ENCODE results near the gene ECT2.
"Not testable (repeated sequence)": the region's sequence is repeated elsewhere in the genome, so short reads cannot be mapped to it uniquely, and the experiment has no call there.

Gene ECT2

GRCh38 chr3:172815857-172816256, 65.3 kb downstream of the ECT2 start:
- Mint-ChIP-seq H3K9me3 (no peaks in the 10 kb centered on the region), H3K36me3 (ENCODE audit: low read depth) (peaks cover 7% of the 10 kb centered on the region), H3K4me3 (no peak overlapping the region), H3K4me1 (ENCODE audit: low read depth) (no peaks in the 10 kb centered on the region), H3K27me3 (no peaks in the 10 kb centered on the region), H3K27ac (no peak overlapping the region)

DNA sequence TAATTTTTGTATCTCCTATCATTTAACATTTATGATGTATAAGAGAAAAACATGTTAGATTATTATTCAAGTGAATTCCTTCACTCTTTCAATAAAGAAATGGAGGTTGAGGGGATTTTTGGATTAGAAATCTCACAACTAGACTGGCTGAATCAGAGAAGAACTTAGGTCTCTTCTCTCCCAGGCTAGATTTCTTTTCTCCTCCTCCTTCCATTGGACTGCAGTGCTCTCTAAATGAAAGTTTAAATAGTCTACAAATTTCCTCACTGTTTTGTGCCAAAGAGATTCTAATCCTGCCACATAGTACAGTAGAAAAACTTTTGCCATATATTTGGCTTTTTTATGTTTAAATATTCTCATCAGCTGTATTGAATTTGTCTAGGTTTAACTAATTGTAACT, 65.8 kb downstream of the ECT2 start:
- Mint-ChIP-seq H3K9me3 (no peaks in the 10 kb centered on the region), H3K36me3 (ENCODE audit: low read depth) (peaks cover 8% of the 10 kb centered on the region), H3K4me1 (ENCODE audit: low read depth) (no peaks in the 10 kb centered on the region), H3K27ac (no peak overlapping the region), H3K27me3 (no peaks in the 10 kb centered on the region), H3K4me3 (no peak overlapping the region)

DNA sequence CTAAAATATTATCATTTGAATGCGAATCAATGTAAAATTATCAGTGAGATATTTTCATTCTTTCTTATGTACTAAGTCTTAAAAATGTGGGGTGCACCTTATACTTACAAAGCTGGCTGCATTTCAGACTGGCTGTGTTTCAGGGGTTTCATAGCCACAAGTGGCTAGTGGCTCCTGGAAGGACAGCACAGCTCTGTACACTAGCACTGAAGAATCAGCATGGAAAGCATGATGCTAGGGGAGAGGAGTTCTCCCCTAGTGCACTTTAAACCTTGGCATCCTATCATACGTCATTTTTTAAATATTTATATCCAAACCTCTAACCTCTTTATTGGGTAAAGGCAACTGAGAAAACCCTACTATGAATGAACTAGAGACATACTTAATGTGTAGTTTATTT, 66.4 kb downstream of the ECT2 start:
- Mint-ChIP-seq H3K27ac (no peak overlapping the region), H3K4me3 (no peak overlapping the region), H3K4me1 (ENCODE audit: low read depth) (no peaks in the 10 kb centered on the region), H3K27me3 (no peaks in the 10 kb centered on the region), H3K9me3 (no peaks in the 10 kb centered on the region), H3K36me3 (ENCODE audit: low read depth) (peaks cover 8% of the 10 kb centered on the region)

DNA sequence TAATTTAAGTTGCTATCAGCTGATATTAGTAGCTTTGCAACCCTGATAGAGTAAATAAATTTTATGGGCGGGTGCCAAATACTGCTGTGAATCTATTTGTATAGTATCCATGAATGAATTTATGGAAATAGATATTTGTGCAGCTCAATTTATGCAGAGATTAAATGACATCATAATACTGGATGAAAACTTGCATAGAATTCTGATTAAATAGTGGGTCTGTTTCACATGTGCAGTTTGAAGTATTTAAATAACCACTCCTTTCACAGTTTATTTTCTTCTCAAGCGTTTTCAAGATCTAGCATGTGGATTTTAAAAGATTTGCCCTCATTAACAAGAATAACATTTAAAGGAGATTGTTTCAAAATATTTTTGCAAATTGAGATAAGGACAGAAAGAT, 70.0 kb downstream of the ECT2 start:
- Mint-ChIP-seq H3K27me3 (no peaks in the 10 kb centered on the region), H3K27ac (no peak overlapping the region), H3K4me3 (no peak overlapping the region), H3K36me3 (ENCODE audit: low read depth) (peaks cover 19% of the 10 kb centered on the region), H3K9me3 (peaks cover 4% of the 10 kb centered on the region), H3K4me1 (ENCODE audit: low read depth) (no peaks in the 10 kb centered on the region)

- Mint-ChIP-seq H3K27ac (no peak overlapping the region), H3K36me3 (ENCODE audit: low read depth) (peaks cover 17% of the 10 kb centered on the region), H3K4me1 (ENCODE audit: low read depth) (no peaks in the 10 kb centered on the region), H3K4me3 (no peak overlapping the region), H3K9me3 (peaks cover 18% of the 10 kb centered on the region), H3K27me3 (no peaks in the 10 kb centered on the region)
Observed at GRCh38 chr3:172824229-172824628, 73.7 kb downstream of the ECT2 start.

DNA sequence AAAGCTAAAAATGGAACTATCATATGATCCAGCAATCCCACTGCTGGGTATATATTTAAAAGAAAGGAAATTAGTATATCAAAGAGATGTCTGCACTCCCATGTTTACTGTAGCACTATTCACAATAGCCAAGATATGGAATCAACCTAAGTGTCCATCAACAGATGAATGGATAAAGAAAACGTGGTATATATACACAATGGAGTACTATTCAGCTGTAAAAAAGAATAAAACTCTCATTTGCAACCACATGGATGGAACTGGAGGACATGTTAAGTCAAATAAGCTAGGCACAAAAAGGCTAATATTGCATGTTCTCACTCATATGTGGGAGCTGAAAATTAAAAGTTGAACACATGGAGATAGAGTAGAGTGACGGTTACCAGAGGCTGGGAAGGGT, 76.7 kb downstream of the ECT2 start:
- not testable (repeated sequence) for H3K4me1 Mint-ChIP-seq (ENCODE audit: low read depth); H3K27me3 Mint-ChIP-seq; H3K27ac Mint-ChIP-seq; H3K4me3 Mint-ChIP-seq
- Mint-ChIP-seq H3K36me3 (ENCODE audit: low read depth) (peaks cover 12% of the 10 kb centered on the region), H3K9me3 (peaks cover 18% of the 10 kb centered on the region)

- Mint-ChIP-seq H3K27me3 (peaks cover 8% of the 10 kb centered on the region), H3K27ac (no peak overlapping the region), H3K9me3 (no peaks in the 10 kb centered on the region), H3K36me3 (ENCODE audit: low read depth) (no peaks in the 10 kb centered on the region), H3K4me1 (ENCODE audit: low read depth) (no peaks in the 10 kb centered on the region), H3K4me3 (no peak overlapping the region)
Observed at GRCh38 chr3:172832983-172833382, 82.5 kb downstream of the ECT2 start.

GRCh38 chr3:172836390-172836997, 86.0 kb downstream of the ECT2 start:
- no peak overlapping the region for H3K27ac Mint-ChIP-seq
- no peaks in the 10 kb centered on the region for H3K9me3 Mint-ChIP-seq
- H3K36me3 Mint-ChIP-seq (ENCODE audit: low read depth), result no peaks in the 10 kb centered on the region
- no peaks in the 10 kb centered on the region for H3K4me1 Mint-ChIP-seq (ENCODE audit: low read depth)
- H3K27me3 Mint-ChIP-seq, result peaks cover 8% of the 10 kb centered on the region
- no peak overlapping the region for H3K4me3 Mint-ChIP-seq

DNA sequence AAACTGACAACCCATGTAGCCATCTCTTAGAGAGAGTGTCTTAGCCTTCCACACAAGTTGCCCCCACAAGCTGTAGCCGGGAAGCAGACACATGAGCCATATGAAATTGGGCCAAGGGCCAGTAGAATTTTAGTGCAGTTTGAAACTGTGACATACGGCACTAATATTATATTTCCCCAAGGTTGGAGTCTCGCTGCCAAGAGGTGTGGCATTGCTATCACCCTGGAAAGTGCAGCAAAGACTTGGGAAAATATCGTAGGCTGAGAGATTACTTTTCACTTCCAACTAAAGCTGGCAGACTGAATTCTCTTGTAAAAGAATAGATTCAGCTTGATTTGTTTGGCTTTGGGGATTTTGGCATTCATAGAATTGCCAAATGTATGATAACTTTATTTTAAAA, 89.2 kb downstream of the ECT2 start:
- Mint-ChIP-seq H3K9me3 (no peaks in the 10 kb centered on the region), H3K27me3 (peaks cover 2% of the 10 kb centered on the region), H3K36me3 (ENCODE audit: low read depth) (no peaks in the 10 kb centered on the region), H3K4me1 (ENCODE audit: low read depth) (no peaks in the 10 kb centered on the region), H3K4me3 (no peak overlapping the region), H3K27ac (no peak overlapping the region)

- Mint-ChIP-seq H3K27ac (no peak overlapping the region), H3K27me3 (peaks cover 2% of the 10 kb centered on the region), H3K4me1 (ENCODE audit: low read depth) (no peaks in the 10 kb centered on the region), H3K9me3 (no peaks in the 10 kb centered on the region), H3K4me3 (no peak overlapping the region), H3K36me3 (ENCODE audit: low read depth) (no peaks in the 10 kb centered on the region)
Observed at GRCh38 chr3:172840463-172840862, 89.9 kb downstream of the ECT2 start.

DNA sequence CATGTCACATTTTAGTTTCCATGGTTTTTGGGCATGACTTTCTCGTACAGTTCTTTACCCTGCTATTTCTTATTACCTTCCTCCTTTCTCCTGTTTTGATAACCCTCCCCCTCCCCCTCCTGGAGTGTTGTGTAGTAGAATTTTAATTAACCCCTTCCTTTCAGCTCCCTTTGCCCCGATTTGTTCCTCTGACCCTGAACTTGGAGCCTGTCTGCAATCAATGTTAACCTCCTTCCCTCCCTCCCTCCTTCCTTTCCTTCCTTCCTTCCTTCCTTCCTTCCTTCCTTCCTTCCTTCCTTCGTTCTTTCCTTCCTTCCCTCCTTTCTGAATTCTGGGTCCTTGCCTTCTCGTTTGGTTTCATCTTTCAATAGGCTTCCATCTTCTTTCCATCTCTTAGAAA, 90.4 kb downstream of the ECT2 start:
- no peak overlapping the region for H3K27ac Mint-ChIP-seq
- H3K4me1 Mint-ChIP-seq (ENCODE audit: low read depth), result no peaks in the 10 kb centered on the region
- no peaks in the 10 kb centered on the region for H3K27me3 Mint-ChIP-seq
- no peaks in the 10 kb centered on the region for H3K36me3 Mint-ChIP-seq (ENCODE audit: low read depth)
- H3K4me3 Mint-ChIP-seq, result no peak overlapping the region
- no peaks in the 10 kb centered on the region for H3K9me3 Mint-ChIP-seq

DNA sequence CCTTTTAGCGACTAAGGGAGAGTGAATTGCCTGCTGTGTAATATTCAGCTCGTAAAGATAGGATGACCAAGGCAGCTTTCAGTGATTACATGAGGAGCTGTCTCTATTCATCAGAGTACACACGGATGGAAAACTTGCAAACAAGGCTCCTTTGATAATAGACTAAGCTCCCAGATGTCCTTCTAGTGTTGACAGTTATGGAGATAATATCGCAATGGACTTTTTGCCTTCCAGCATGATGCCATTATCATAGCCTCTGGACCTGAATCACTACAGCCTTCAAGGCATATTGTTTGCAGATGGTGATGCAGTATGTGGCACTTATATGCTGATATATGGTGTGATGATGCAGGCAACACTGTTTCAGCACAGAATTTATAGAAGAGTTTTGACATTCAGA, 93.9 kb downstream of the ECT2 start:
- no peak overlapping the region for H3K27ac Mint-ChIP-seq
- H3K27me3 Mint-ChIP-seq, result peaks cover 6% of the 10 kb centered on the region
- H3K4me1 Mint-ChIP-seq (ENCODE audit: low read depth), result no peaks in the 10 kb centered on the region
- no peaks in the 10 kb centered on the region for H3K9me3 Mint-ChIP-seq
- no peaks in the 10 kb centered on the region for H3K36me3 Mint-ChIP-seq (ENCODE audit: low read depth)
- no peak overlapping the region for H3K4me3 Mint-ChIP-seq

GRCh38 chr3:172846103-172846561, 95.6 kb downstream of the ECT2 start:
- Mint-ChIP-seq H3K27ac (no peak overlapping the region), H3K9me3 (no peaks in the 10 kb centered on the region), H3K4me3 (no peak overlapping the region), H3K4me1 (ENCODE audit: low read depth) (no peaks in the 10 kb centered on the region), H3K27me3 (peaks cover 6% of the 10 kb centered on the region), H3K36me3 (ENCODE audit: low read depth) (no peaks in the 10 kb centered on the region)

GRCh38 chr3:172846706-172847105, 96.2 kb downstream of the ECT2 start:
- Mint-ChIP-seq H3K27ac (no peak overlapping the region), H3K4me3 (no peak overlapping the region), H3K4me1 (ENCODE audit: low read depth) (no peaks in the 10 kb centered on the region), H3K9me3 (no peaks in the 10 kb centered on the region), H3K36me3 (ENCODE audit: low read depth) (no peaks in the 10 kb centered on the region), H3K27me3 (peaks cover 6% of the 10 kb centered on the region)

DNA sequence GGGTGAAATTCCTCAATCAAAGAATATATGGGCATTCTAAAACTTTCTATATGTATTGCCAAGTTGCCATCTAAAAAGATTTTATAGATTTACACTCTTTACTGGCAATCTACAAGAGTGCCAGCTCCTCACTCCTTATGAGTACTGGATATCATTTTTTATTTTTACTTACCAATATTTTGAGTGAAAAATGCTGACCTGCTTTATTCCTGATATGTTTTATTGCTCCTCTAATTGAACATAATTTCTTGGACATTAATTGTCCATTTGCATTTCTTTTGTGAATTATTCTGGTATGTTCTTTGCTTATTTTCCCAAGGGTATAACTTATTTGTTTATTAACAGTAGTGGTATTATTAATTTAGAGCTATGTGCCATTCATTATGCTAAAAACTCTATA, 96.8 kb downstream of the ECT2 start:
- Mint-ChIP-seq H3K9me3 (no peaks in the 10 kb centered on the region), H3K27me3 (peaks cover 6% of the 10 kb centered on the region), H3K36me3 (ENCODE audit: low read depth) (no peaks in the 10 kb centered on the region), H3K4me1 (ENCODE audit: low read depth) (no peaks in the 10 kb centered on the region), H3K4me3 (no peak overlapping the region), H3K27ac (no peak overlapping the region)

- no peak overlapping the region for H3K4me3 Mint-ChIP-seq
- no peaks in the 10 kb centered on the region for H3K4me1 Mint-ChIP-seq (ENCODE audit: low read depth)
- H3K36me3 Mint-ChIP-seq (ENCODE audit: low read depth), result no peaks in the 10 kb centered on the region
- no peak overlapping the region for H3K27ac Mint-ChIP-seq
- H3K27me3 Mint-ChIP-seq, result peaks cover 6% of the 10 kb centered on the region
- H3K9me3 Mint-ChIP-seq, result no peaks in the 10 kb centered on the region
Observed at GRCh38 chr3:172848910-172849309, 98.4 kb downstream of the ECT2 start.

All from stimulated activated naive CD8-positive, alpha-beta T cell treated with anti-CD3 and anti-CD28 coated beads, Interleukin-15, Interleukin-2, amounts not matched to agents 100 ng/mL and 50 ng/mL, for 24 hours (primary cell).